Upper lobe of left lung (tissue), 4 donors: Measurements from ENCODE around the gene LRRC39.

Experiments
- CTCF ChIP-seq, 6 experiments: fragments of 450-650 bp in 4 of 6; fragments of 200-600 bp in 2 of 6; sonication (generic) in 2 of 6; IDR thresholded peaks; one replicate each; pipeline ENCODE4 v1.5.1; 2016 to 2019; ENCODE audit warnings: antibody characterized with exemption in 6 of 6
- EP300 ChIP-seq, 4 donors: sonication (generic); formaldehyde crosslinking; IDR thresholded peaks; one replicate each; pipeline ENCODE4 v1.5.1; 2017; ENCODE audit warnings: antibody characterized with exemption in 4 of 4, control low read depth in 2 of 4
- POLR2A ChIP-seq, 4 donors: fragments of 450-650 bp; IDR thresholded peaks; one replicate each; pipeline ENCODE4 v1.5.1; 2016 to 2017; ENCODE audit warnings: antibody characterized with exemption in 4 of 4, mild to moderate bottlenecking in 2 of 4
- POLR2AphosphoS5 ChIP-seq, 2 donors: sonication (generic); formaldehyde crosslinking; IDR thresholded peaks; one replicate each; pipeline ENCODE4 v1.5.1; 2017; ENCODE audit warnings: antibody characterized with exemption in 2 of 2

- no peak for TF ChIP-seq CTCF (IDR thresholded peaks at IDR 0.05)
- no peak for TF ChIP-seq POLR2AphosphoS5 (IDR thresholded peaks at IDR 0.05)
- no peak for TF ChIP-seq POLR2A (IDR thresholded peaks at IDR 0.05)
- no peak for TF ChIP-seq EP300 (IDR thresholded peaks at IDR 0.05)
Observed at GRCh38 chr1:100217834-100218233, 39.8 kb upstream of the LRRC39 start.
